ENCODE measurements around the gene CIROP. TPM values are rescaled to one million over a fixed set of nuclear protein-coding genes. Genes with fewer than 3 reads are reported as not detected.
A peak's percentile ranks its signal among the peaks of the same experiment; 100 is the strongest.

CIROP gene
- total RNA-seq, 1 donor from 2014 or later, result not detected

GRCh38 chr14:23093991-23094665 is 10.7 kb downstream of the CIROP start:
- Mint-ChIP-seq H3K4me1 (ENCODE audit: low read depth, unreplicated experiment) (peaks cover 4% of the 10 kb centered on the region), H3K36me3 (ENCODE audit: unreplicated experiment) (no peaks in the 10 kb centered on the region), H3K9me3 (ENCODE audit: unreplicated experiment) (no peaks in the 10 kb centered on the region), H3K4me3 (ENCODE audit: unreplicated experiment) (no peak overlapping the region), H3K27ac (ENCODE audit: unreplicated experiment) (no peak overlapping the region), H3K27me3 (ENCODE audit: unreplicated experiment) (no peaks in the 10 kb centered on the region)
- no peak for TF ChIP-seq CTCF (IDR thresholded peaks at IDR 0.05; ENCODE audit: partially characterized antibody, unreplicated experiment)
- DNase-seq, result peak; percentile 83

- TF ChIP-seq CTCF (IDR thresholded peaks at IDR 0.05; ENCODE audit: partially characterized antibody, unreplicated experiment), result no peak
- no peak for DNase-seq
- H3K4me1 Mint-ChIP-seq (ENCODE audit: low read depth, unreplicated experiment), result peaks cover 4% of the 10 kb centered on the region
- H3K4me3 Mint-ChIP-seq (ENCODE audit: unreplicated experiment), result no peak overlapping the region
- no peaks in the 10 kb centered on the region for H3K36me3 Mint-ChIP-seq (ENCODE audit: unreplicated experiment)
- no peak overlapping the region for H3K27ac Mint-ChIP-seq (ENCODE audit: unreplicated experiment)
- no peaks in the 10 kb centered on the region for H3K9me3 Mint-ChIP-seq (ENCODE audit: unreplicated experiment)
- no peaks in the 10 kb centered on the region for H3K27me3 Mint-ChIP-seq (ENCODE audit: unreplicated experiment)
Observed at GRCh38 chr14:23093526-23093925, 11.3 kb downstream of the CIROP start.

- H3K4me3 Mint-ChIP-seq (ENCODE audit: unreplicated experiment), result no peak overlapping the region
- H3K27ac Mint-ChIP-seq (ENCODE audit: unreplicated experiment), result no peak overlapping the region
- no peak for TF ChIP-seq CTCF (IDR thresholded peaks at IDR 0.05; ENCODE audit: partially characterized antibody, unreplicated experiment)
- peaks cover 4% of the 10 kb centered on the region for H3K4me1 Mint-ChIP-seq (ENCODE audit: low read depth, unreplicated experiment)
- no peaks in the 10 kb centered on the region for H3K36me3 Mint-ChIP-seq (ENCODE audit: unreplicated experiment)
- DNase-seq, result no peak
- no peaks in the 10 kb centered on the region for H3K27me3 Mint-ChIP-seq (ENCODE audit: unreplicated experiment)
- no peaks in the 10 kb centered on the region for H3K9me3 Mint-ChIP-seq (ENCODE audit: unreplicated experiment)
Observed at GRCh38 chr14:23093104-23093503, 11.7 kb downstream of the CIROP start.

- no peak for TF ChIP-seq CTCF (IDR thresholded peaks at IDR 0.05; ENCODE audit: partially characterized antibody, unreplicated experiment)
- peaks cover 4% of the 10 kb centered on the region for H3K4me1 Mint-ChIP-seq (ENCODE audit: low read depth, unreplicated experiment)
- no peak for DNase-seq
- H3K27ac Mint-ChIP-seq (ENCODE audit: unreplicated experiment), result no peak overlapping the region
- no peaks in the 10 kb centered on the region for H3K36me3 Mint-ChIP-seq (ENCODE audit: unreplicated experiment)
- H3K4me3 Mint-ChIP-seq (ENCODE audit: unreplicated experiment), result peak overlapping the region; percentile 34
- no peaks in the 10 kb centered on the region for H3K27me3 Mint-ChIP-seq (ENCODE audit: unreplicated experiment)
- no peaks in the 10 kb centered on the region for H3K9me3 Mint-ChIP-seq (ENCODE audit: unreplicated experiment)
Observed at GRCh38 chr14:23091294-23092225, 13.2 kb downstream of the CIROP start.

- TF ChIP-seq CTCF (IDR thresholded peaks at IDR 0.05; ENCODE audit: partially characterized antibody, unreplicated experiment), result no peak
- H3K4me1 Mint-ChIP-seq (ENCODE audit: low read depth, unreplicated experiment), result peaks cover 4% of the 10 kb centered on the region
- H3K9me3 Mint-ChIP-seq (ENCODE audit: unreplicated experiment), result no peaks in the 10 kb centered on the region
- H3K36me3 Mint-ChIP-seq (ENCODE audit: unreplicated experiment), result no peaks in the 10 kb centered on the region
- H3K27me3 Mint-ChIP-seq (ENCODE audit: unreplicated experiment), result no peaks in the 10 kb centered on the region
- no peak for DNase-seq
- H3K27ac Mint-ChIP-seq (ENCODE audit: unreplicated experiment), result no peak overlapping the region
- no peak overlapping the region for H3K4me3 Mint-ChIP-seq (ENCODE audit: unreplicated experiment)
Observed at GRCh38 chr14:23090254-23090636, 14.5 kb downstream of the CIROP start.

All from glutamatergic neuron (in vitro differentiated cells).